Spleen (tissue), 11 donors: Measurements from ENCODE around the gene CNMD. TPM values are rescaled to one million over a fixed set of nuclear protein-coding genes. Genes with fewer than 3 reads are reported as not detected.

Experiments
- DNase-seq: peaks from one replicate; pipeline ENCODE4 v3.0.0-alpha.2; 2020
- H3K27ac ChIP-seq, 8 donors: fragments of 200-600 bp; sonication (generic) in 7 of 8; 1 replicate in 4 of 8; 2 replicates in 4 of 8; pipeline versions ENCODE4 v1.5.0 to v1.8.0; 2016 to 2021; ENCODE audit warnings: inconsistent platforms in 4 of 8, mild to moderate bottlenecking in 4 of 8, moderate library complexity in 1 of 8
- H3K27me3 ChIP-seq, 7 donors: fragments of 200-600 bp; sonication (generic) in 6 of 7; replicated peaks in 1 of 7; 1 replicate in 4 of 7; 2 replicates in 3 of 7; pipeline versions ENCODE4 v1.5.0 to v1.8.0; 2016 to 2021; ENCODE audit warnings: inconsistent platforms in 3 of 7, mild to moderate bottlenecking in 1 of 7
- H3K36me3 ChIP-seq, 6 donors: fragments of 200-600 bp; sonication (generic) in 5 of 6; 1 replicate in 4 of 6; 2 replicates in 2 of 6; pipeline versions ENCODE4 v1.5.0 to v1.8.0; 2016 to 2021; ENCODE audit warnings: inconsistent platforms in 2 of 6
- H3K4me1 ChIP-seq, 6 donors: fragments of 200-600 bp; sonication (generic) in 5 of 6; 1 replicate in 3 of 6; 2 replicates in 3 of 6; pipeline versions ENCODE4 v1.5.0 to v1.8.0; 2016 to 2021; ENCODE audit warnings: inconsistent platforms in 3 of 6
- H3K4me3 ChIP-seq, 8 donors: fragments of 200-600 bp; sonication (generic) in 7 of 8; 1 replicate in 4 of 8; 2 replicates in 4 of 8; pipeline versions ENCODE4 v1.5.0 to v1.8.0; 2016 to 2021; ENCODE audit warnings: inconsistent platforms in 4 of 8, mild to moderate bottlenecking in 4 of 8, moderate library complexity in 2 of 8
- H3K9me3 ChIP-seq, 8 donors: fragments of 200-600 bp; sonication (generic) in 7 of 8; 1 replicate in 4 of 8; 2 replicates in 4 of 8; pipeline versions ENCODE4 v1.5.0 to v1.8.0; 2016 to 2021; ENCODE audit warnings: inconsistent platforms in 4 of 8
- CTCF ChIP-seq, 11 experiments: fragments of 200-600 bp in 7 of 11; fragments of 450-650 bp in 4 of 11; sonication (generic) in 4 of 11; IDR thresholded peaks in 8 of 11; conservative IDR thresholded peaks in 3 of 11; 1 replicate in 7 of 11; 2 replicates in 4 of 11; pipeline versions ENCODE4 v1.4.0 to v1.8.0; 2016 to 2021; ENCODE audit warnings: antibody characterized with exemption in 11 of 11, inconsistent platforms in 4 of 11, mild to moderate bottlenecking in 1 of 11
- POLR2A ChIP-seq, 3 donors: fragments of 450-650 bp; IDR thresholded peaks; one replicate each; pipeline ENCODE4 v1.5.1; 2017; ENCODE audit warnings: antibody characterized with exemption in 3 of 3, mild to moderate bottlenecking in 1 of 3
- POLR2AphosphoS5 ChIP-seq, 3 donors: sonication (generic); formaldehyde crosslinking; IDR thresholded peaks; one replicate each; pipeline ENCODE4 v1.5.1; 2017; ENCODE audit warnings: antibody characterized with exemption in 3 of 3
- WGBS, 5 donors: extraction: QIAGEN DNeasy Blood & Tissue Kit in 3 of 5; methylation state at CpG; one replicate each; pipeline versions ENCODE4 v1.1.5 to v1.1.7; 2013 to 2018; 5-methylcytosine and 5-hydroxymethylcytosine counted together
- intact Hi-C: fragments of 100-400 bp; cut with DNase I; formaldehyde crosslinking; loops from one replicate; pipeline ENCODE4 v1.15.0; 2023; ENCODE audit warnings: low total_unique reads
- polyA plus RNA-seq, 3 donors: library from polyadenylated mRNA; stranded (reverse); fragments of 200-250 nt; gene quantifications; one replicate each; pipeline ENCODE4 v1.2.1, GENCODE V29; 2013
- total RNA-seq, 7 donors: library from RNA; depleted of rRNA in 3 of 7; stranded (reverse); fragments of >200 nt in 3 of 7; fragmentation: NEBNext Ultra II Directional in 4 of 7; extraction: Animal tissue kit (Norgen Biotek cat#: 25700) in 4 of 7; gene quantifications; one replicate each; pipeline versions ENCODE4 v1.1.0 to v1.2.1, GENCODE V29; 2016 to 2021
- donor health status: healthy with polysubstance abuse.
- donor health status: DM: no; HTN: no; CAD: no; lungs with moderate emphysema.
- donor health status: DM: no; HTN: no; CAD: no.
- donor health status: Bipolar disorder and iron deficiency.
- donor health status: healthy.
- donor health status: DM: no; HTN: no; CAD: no.
- donor health status: DM: yes; HTN: yes; CAD: no.

CNMD gene
- total and polyA plus RNA-seq, 10 donors, result 0.19 TPM; not detected in 9

GRCh38 chr13:52785739-52786138, 46.1 kb upstream of the CNMD start:
- TF ChIP-seq POLR2AphosphoS5 (IDR thresholded peaks at IDR 0.05), result no peak
- TF ChIP-seq CTCF (IDR thresholded peaks at IDR 0.05 in 8 of 11, conservative IDR thresholded peaks at IDR 0.05 in 3 of 11), result no peak
- no peak for TF ChIP-seq POLR2A (IDR thresholded peaks at IDR 0.05)

GRCh38 chr13:52784591-52785340, 45.1 kb upstream of the CNMD start:
- Histone ChIP-seq H3K9me3 (no peaks in the 10 kb centered on the region), H3K27ac (no peak overlapping the region), H3K27me3 (peaks cover 0 to 30% (median 0%) of the 10 kb centered on the region in 7 donors), H3K4me3 (no peak overlapping the region), H3K4me1 (no peaks in the 10 kb centered on the region), H3K36me3 (no peaks in the 10 kb centered on the region)
- no peak for DNase-seq
- TF ChIP-seq CTCF (IDR thresholded peaks at IDR 0.05 in 8 of 11, conservative IDR thresholded peaks at IDR 0.05 in 3 of 11) (no peak), POLR2A (IDR thresholded peaks at IDR 0.05) (no peak), POLR2AphosphoS5 (IDR thresholded peaks at IDR 0.05) (no peak)
- 65 to 86% (median 75%) methylated on average over 6 of the region's 6 CpGs for WGBS, 5 donors
- intact Hi-C loops, result no loop called here

More at GRCh38 chr13:52785739-52786138, 46.1 kb upstream of the CNMD start:
- H3K27ac ChIP-seq, result no peak overlapping the region
- peaks cover 0 to 30% (median 0%) of the 10 kb centered on the region in 7 donors for H3K27me3 ChIP-seq
- intact Hi-C loops, result no loop called here
- no peaks in the 10 kb centered on the region for H3K9me3 ChIP-seq
- no peaks in the 10 kb centered on the region for H3K36me3 ChIP-seq
- no peak overlapping the region for H3K4me3 ChIP-seq
- no peak for DNase-seq
- WGBS, 5 donors, result 76 to 83% (median 80%) methylated on average over 5 of the region's 5 CpGs
- no peaks in the 10 kb centered on the region for H3K4me1 ChIP-seq

GRCh38 chr13:52783943-52784342, 44.3 kb upstream of the CNMD start:
- DNase-seq, result no peak
- H3K9me3 ChIP-seq, result no peaks in the 10 kb centered on the region
- H3K27ac ChIP-seq, result no peak overlapping the region
- H3K4me1 ChIP-seq, result no peaks in the 10 kb centered on the region
- intact Hi-C loops, result no loop called here
- H3K36me3 ChIP-seq, result no peaks in the 10 kb centered on the region
- no peak overlapping the region for H3K4me3 ChIP-seq
- H3K27me3 ChIP-seq, result peaks cover 0 to 26% (median 0%) of the 10 kb centered on the region in 7 donors
- TF ChIP-seq POLR2AphosphoS5 (IDR thresholded peaks at IDR 0.05) (no peak), CTCF (IDR thresholded peaks at IDR 0.05 in 8 of 11, conservative IDR thresholded peaks at IDR 0.05 in 3 of 11) (no peak), POLR2A (IDR thresholded peaks at IDR 0.05) (no peak)

- intact Hi-C loops, result no loop called here
- no peak for TF ChIP-seq POLR2AphosphoS5 (IDR thresholded peaks at IDR 0.05)
- no peak for TF ChIP-seq POLR2A (IDR thresholded peaks at IDR 0.05)
- no peak for TF ChIP-seq CTCF (IDR thresholded peaks at IDR 0.05 in 8 of 11, conservative IDR thresholded peaks at IDR 0.05 in 3 of 11)
- H3K27ac ChIP-seq, result no peak overlapping the region
- H3K36me3 ChIP-seq, result no peaks in the 10 kb centered on the region
- no peak overlapping the region for H3K4me3 ChIP-seq
- 81 to 87% (median 85%) methylated on average over 9 of the region's 9 CpGs for WGBS, 5 donors
- H3K27me3 ChIP-seq, result peaks cover 0 to 19% (median 0%) of the 10 kb centered on the region in 7 donors
- H3K9me3 ChIP-seq, result no peaks in the 10 kb centered on the region
- no peak for DNase-seq
- H3K4me1 ChIP-seq, result no peaks in the 10 kb centered on the region
Measured at GRCh38 chr13:52782471-52783448, 43.1 kb upstream of the CNMD start.
